NCI-H510A treated with DMSO at 0.1 percent for 48 hours (cell line): ENCODE measurements around the gene MORN1.
"Not testable (repeated sequence)": the region's sequence is repeated elsewhere in the genome, so short reads cannot be mapped to it uniquely, and the experiment has no call there.

Experiments used
- DNase-seq: peaks from one replicate; lab custom pipeline; 2025; lab: John Stamatoyannopoulos, UW

Gene MORN1

GRCh38 chr1:2337081-2337480 is 54.3 kb downstream of the MORN1 start:
- DNase-seq, result no peak

- no peak for DNase-seq
Observed at GRCh38 chr1:2336499-2336898, 54.9 kb downstream of the MORN1 start.

GRCh38 chr1:2335721-2336455 is 55.5 kb downstream of the MORN1 start:
- no peak for DNase-seq

- no peak for DNase-seq
Observed at GRCh38 chr1:2334883-2335534, 56.3 kb downstream of the MORN1 start.

GRCh38 chr1:2334366-2334765 is 57.0 kb downstream of the MORN1 start:
- no peak for DNase-seq

GRCh38 chr1:2331580-2331979 is 59.8 kb downstream of the MORN1 start:
- DNase-seq, result not testable (repeated sequence)

- DNase-seq, result no peak
Observed at GRCh38 chr1:2331200-2331544, 60.2 kb downstream of the MORN1 start.

- no peak for DNase-seq
Observed at GRCh38 chr1:2330519-2331199, 60.7 kb downstream of the MORN1 start.

GRCh38 chr1:2330035-2330434 is 61.3 kb downstream of the MORN1 start:
- no peak for DNase-seq

GRCh38 chr1:2328676-2329455 is 62.5 kb downstream of the MORN1 start:
- DNase-seq, result no peak

- no peak for DNase-seq
Observed at GRCh38 chr1:2327841-2328240, 63.5 kb downstream of the MORN1 start.

- DNase-seq, result not testable (repeated sequence)
Observed at GRCh38 chr1:2327162-2327561, 64.2 kb downstream of the MORN1 start.

- no peak for DNase-seq
Observed at GRCh38 chr1:2326524-2326923, 64.8 kb downstream of the MORN1 start.

GRCh38 chr1:2324553-2325366 is 66.6 kb downstream of the MORN1 start:
- no peak for DNase-seq

- DNase-seq, result no peak
Observed at GRCh38 chr1:2323451-2323974, 67.8 kb downstream of the MORN1 start.

GRCh38 chr1:2322581-2323211 is 68.7 kb downstream of the MORN1 start:
- peak; percentile 30 for DNase-seq

GRCh38 chr1:2322065-2322571 is 69.2 kb downstream of the MORN1 start:
- DNase-seq, result no peak

- DNase-seq, result no peak
Observed at GRCh38 chr1:2320760-2321667, 70.3 kb downstream of the MORN1 start.

- DNase-seq, result no peak
Observed at GRCh38 chr1:2320006-2320405, 71.3 kb downstream of the MORN1 start.

GRCh38 chr1:2319291-2319690 is 72.1 kb downstream of the MORN1 start:
- no peak for DNase-seq
